Upper lobe of left lung (tissue), 6 donors: ENCODE results near the gene AATF. TPM values are rescaled to one million over a fixed set of nuclear protein-coding genes. Genes with fewer than 3 reads are reported as not detected.

ENCODE experiments used
- ATAC-seq, 2 donors: fragments of 200-7000 bp; cut with Tn5 transposase; one replicate each; pipeline ENCODE4 v1.9.1; 2022; ENCODE audit warnings: mild to moderate bottlenecking in 2 of 2, moderate library complexity in 2 of 2; ENCODE audit not compliant: low FRiP score in 2 of 2
- DNase-seq, 2 donors: peaks; one replicate each; pipeline ENCODE4 v3.0.0-alpha.2; 2019 to 2020
- H3K27ac ChIP-seq, 4 donors: fragments of 200-600 bp; sonication (generic); one replicate each; pipeline ENCODE4 v1.5.1; 2016 to 2019
- H3K27me3 ChIP-seq, 4 donors: fragments of 200-600 bp; sonication (generic); one replicate each; pipeline ENCODE4 v1.5.1; 2017 to 2019
- H3K36me3 ChIP-seq, 4 donors: fragments of 200-600 bp; sonication (generic); one replicate each; pipeline ENCODE4 v1.5.1; 2016 to 2019
- H3K4me1 ChIP-seq, 4 donors: fragments of 200-600 bp; sonication (generic); one replicate each; pipeline ENCODE4 v1.5.1; 2018 to 2019
- H3K4me3 ChIP-seq, 4 donors: fragments of 200-600 bp; sonication (generic); one replicate each; pipeline ENCODE4 v1.5.1; 2017 to 2019; ENCODE audit warnings: mild to moderate bottlenecking in 2 of 4, moderate library complexity in 1 of 4
- H3K9me3 ChIP-seq, 4 donors: fragments of 200-600 bp; sonication (generic); one replicate each; pipeline ENCODE4 v1.5.1; 2018 to 2019
- EP300 ChIP-seq, 4 donors: sonication (generic); formaldehyde crosslinking; IDR thresholded peaks; one replicate each; pipeline ENCODE4 v1.5.1; 2017; ENCODE audit warnings: antibody characterized with exemption in 4 of 4, control low read depth in 2 of 4
- POLR2A ChIP-seq, 4 donors: fragments of 450-650 bp; IDR thresholded peaks; one replicate each; pipeline ENCODE4 v1.5.1; 2016 to 2017; ENCODE audit warnings: antibody characterized with exemption in 4 of 4, mild to moderate bottlenecking in 2 of 4
- POLR2AphosphoS5 ChIP-seq, 2 donors: sonication (generic); formaldehyde crosslinking; IDR thresholded peaks; one replicate each; pipeline ENCODE4 v1.5.1; 2017; ENCODE audit warnings: antibody characterized with exemption in 2 of 2
- WGBS, 2 donors: methylation state at CpG; one replicate each; pipeline ENCODE4 v1.1.5; 2017 to 2018; 5-methylcytosine and 5-hydroxymethylcytosine counted together
- total RNA-seq, 6 donors: library from RNA; depleted of rRNA in 4 of 6; stranded (reverse); fragments of >200 nt in 4 of 6; gene quantifications; one replicate each; pipeline versions ENCODE4 v1.1.0 to v1.2.1, GENCODE V29; 2016 to 2021
- TF ChIP-seq, protein P1 (sequence below), 6 experiments: fragments of 450-650 bp in 4 of 6; fragments of 200-600 bp in 2 of 6; sonication (generic) in 2 of 6; IDR thresholded peaks; one replicate each; pipeline ENCODE4 v1.5.1; 2016 to 2019; ENCODE audit warnings: antibody characterized with exemption in 6 of 6
- donor health status: DM: no; HTN: no; CAD: no; lungs with moderate emphysema.
- donor health status: DM: no; HTN: yes; CAD: no; lungs with severe emphysema.

Gene AATF
- total RNA-seq, 6 donors from 2014 or later: 30.7 to 45.4 (median 37.3) TPM

DNA sequence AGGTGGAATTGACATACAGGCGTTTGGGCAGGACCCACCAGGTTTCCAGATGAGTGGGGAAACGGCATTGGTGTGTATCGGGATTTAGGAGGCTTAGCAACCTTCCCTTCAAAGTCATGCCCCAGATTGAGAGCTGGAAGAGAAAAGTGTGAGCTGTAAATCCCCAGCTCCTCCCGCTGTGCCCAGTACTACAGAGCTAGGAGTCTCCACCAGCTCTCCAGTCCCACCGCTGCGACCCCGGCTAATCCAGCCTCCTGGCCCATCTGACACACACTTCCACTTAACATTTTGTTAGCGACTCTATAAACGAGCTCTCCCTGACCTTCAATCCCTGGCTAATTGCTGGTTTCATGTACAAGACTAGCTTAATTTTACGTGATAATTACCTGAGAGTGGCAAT lies 41.3 kb upstream of the AATF start:
- WGBS, 2 donors: 64 to 78% methylated on average over 10 of the region's 10 CpGs
- Histone ChIP-seq H3K4me1 (no peaks in the 10 kb centered on the region), H3K27me3 (no peaks in the 10 kb centered on the region), H3K9me3 (no peaks in the 10 kb centered on the region), H3K4me3 (no peak overlapping the region), H3K36me3 (no peaks in the 10 kb centered on the region), H3K27ac (no peak overlapping the region)
- no peak for TF ChIP-seq EP300 (IDR thresholded peaks at IDR 0.05)
- no peak for TF ChIP-seq POLR2A (IDR thresholded peaks at IDR 0.05)
- no peak for TF ChIP-seq POLR2AphosphoS5 (IDR thresholded peaks at IDR 0.05)
- TF ChIP-seq, protein P1, sequence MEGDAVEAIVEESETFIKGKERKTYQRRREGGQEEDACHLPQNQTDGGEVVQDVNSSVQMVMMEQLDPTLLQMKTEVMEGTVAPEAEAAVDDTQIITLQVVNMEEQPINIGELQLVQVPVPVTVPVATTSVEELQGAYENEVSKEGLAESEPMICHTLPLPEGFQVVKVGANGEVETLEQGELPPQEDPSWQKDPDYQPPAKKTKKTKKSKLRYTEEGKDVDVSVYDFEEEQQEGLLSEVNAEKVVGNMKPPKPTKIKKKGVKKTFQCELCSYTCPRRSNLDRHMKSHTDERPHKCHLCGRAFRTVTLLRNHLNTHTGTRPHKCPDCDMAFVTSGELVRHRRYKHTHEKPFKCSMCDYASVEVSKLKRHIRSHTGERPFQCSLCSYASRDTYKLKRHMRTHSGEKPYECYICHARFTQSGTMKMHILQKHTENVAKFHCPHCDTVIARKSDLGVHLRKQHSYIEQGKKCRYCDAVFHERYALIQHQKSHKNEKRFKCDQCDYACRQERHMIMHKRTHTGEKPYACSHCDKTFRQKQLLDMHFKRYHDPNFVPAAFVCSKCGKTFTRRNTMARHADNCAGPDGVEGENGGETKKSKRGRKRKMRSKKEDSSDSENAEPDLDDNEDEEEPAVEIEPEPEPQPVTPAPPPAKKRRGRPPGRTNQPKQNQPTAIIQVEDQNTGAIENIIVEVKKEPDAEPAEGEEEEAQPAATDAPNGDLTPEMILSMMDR (IDR thresholded peaks at IDR 0.05): no peak
- DNase-seq: no peak
- no peak for ATAC-seq

DNA sequence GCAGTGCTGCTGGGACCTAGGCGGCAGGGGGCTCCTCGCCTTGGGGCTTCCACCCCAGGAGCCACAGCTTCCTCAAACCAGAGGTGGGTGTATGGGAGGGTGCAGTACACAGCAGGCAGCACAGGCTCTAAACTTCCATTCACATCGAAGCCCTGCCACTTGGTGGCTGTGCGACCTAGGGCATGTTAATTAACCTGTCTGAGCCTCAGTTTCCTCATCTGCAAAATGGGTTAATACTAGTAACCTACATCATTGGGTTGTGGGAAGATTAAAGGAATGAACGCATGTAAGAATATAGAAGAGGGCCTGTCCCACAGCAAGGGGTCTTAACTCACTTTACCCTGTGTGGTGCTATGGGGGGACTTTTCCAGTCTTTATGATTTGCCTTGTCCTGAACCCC lies 38.2 kb upstream of the AATF start:
- no peaks in the 10 kb centered on the region for H3K36me3 ChIP-seq
- no peaks in the 10 kb centered on the region for H3K4me1 ChIP-seq
- ATAC-seq (no peak), DNase-seq (no peak)
- H3K27me3 ChIP-seq: no peaks in the 10 kb centered on the region
- 75 to 88% methylated on average over 5 of the region's 5 CpGs for WGBS, 2 donors
- no peak overlapping the region for H3K27ac ChIP-seq
- TF ChIP-seq POLR2A (IDR thresholded peaks at IDR 0.05) (no peak), EP300 (IDR thresholded peaks at IDR 0.05) (no peak), POLR2AphosphoS5 (IDR thresholded peaks at IDR 0.05) (no peak)
- TF ChIP-seq, protein P1 (IDR thresholded peaks at IDR 0.05): no peak
- H3K4me3 ChIP-seq: no peak overlapping the region
- no peaks in the 10 kb centered on the region for H3K9me3 ChIP-seq

DNA sequence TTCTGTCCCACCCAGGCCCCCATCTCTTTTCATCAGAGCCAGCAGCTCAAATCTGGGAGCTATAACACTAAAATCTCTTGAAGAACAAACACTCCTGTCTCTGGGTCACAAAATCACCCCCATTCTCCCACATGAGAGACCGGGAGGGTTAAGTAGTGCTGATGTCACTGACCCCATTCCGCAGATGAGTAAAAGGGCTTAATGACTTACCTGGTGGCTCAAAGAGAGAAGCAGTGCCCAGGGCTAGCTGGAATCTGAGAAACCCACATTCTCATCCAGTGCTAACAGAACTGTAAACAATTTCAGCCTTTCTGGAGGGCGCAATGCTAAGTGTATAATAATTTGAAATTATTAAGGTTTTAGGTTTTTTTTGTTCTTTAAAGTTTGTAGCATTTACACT lies 37.8 kb upstream of the AATF start:
- Histone ChIP-seq H3K27me3 (no peaks in the 10 kb centered on the region), H3K4me3 (no peak overlapping the region), H3K9me3 (no peaks in the 10 kb centered on the region), H3K36me3 (no peaks in the 10 kb centered on the region), H3K4me1 (no peaks in the 10 kb centered on the region), H3K27ac (no peak overlapping the region)
- WGBS, 2 donors: 51 to 57% methylated on average over 3 of the region's 3 CpGs
- no peak for ATAC-seq
- no peak for DNase-seq
- TF ChIP-seq EP300 (IDR thresholded peaks at IDR 0.05) (no peak), POLR2AphosphoS5 (IDR thresholded peaks at IDR 0.05) (no peak), POLR2A (IDR thresholded peaks at IDR 0.05) (no peak)
- TF ChIP-seq, protein P1 (IDR thresholded peaks at IDR 0.05): no peak

DNA sequence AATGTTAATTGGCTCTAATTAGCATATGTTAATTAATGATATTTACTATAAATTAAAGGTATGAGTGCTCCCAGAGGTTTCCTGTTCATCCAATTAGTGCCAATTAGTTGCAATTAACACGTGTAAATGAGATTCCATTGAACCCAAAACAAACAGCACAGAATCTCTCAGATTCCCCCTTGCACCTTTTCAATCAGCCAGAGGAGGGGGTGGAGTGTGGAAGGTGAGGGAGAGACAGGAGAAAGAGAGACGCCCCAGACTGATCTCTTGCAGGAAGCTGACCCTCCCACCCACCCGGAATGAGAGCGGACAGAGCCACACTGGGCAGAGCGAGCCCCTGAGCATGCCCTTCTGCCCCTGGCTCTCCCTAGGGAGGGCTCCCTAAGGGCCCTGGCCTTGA lies 35.6 kb upstream of the AATF start:
- ATAC-seq: no peak
- Histone ChIP-seq H3K27me3 (no peaks in the 10 kb centered on the region), H3K36me3 (no peaks in the 10 kb centered on the region), H3K4me1 (no peaks in the 10 kb centered on the region), H3K4me3 (no peak overlapping the region), H3K9me3 (no peaks in the 10 kb centered on the region), H3K27ac (no peak overlapping the region)
- DNase-seq: no peak
- no peak for TF ChIP-seq EP300 (IDR thresholded peaks at IDR 0.05)
- TF ChIP-seq POLR2AphosphoS5 (IDR thresholded peaks at IDR 0.05): no peak
- TF ChIP-seq POLR2A (IDR thresholded peaks at IDR 0.05): no peak
- WGBS, 2 donors: 9 to 45% methylated on average over 2 to 5 of the region's 5 CpGs

DNA sequence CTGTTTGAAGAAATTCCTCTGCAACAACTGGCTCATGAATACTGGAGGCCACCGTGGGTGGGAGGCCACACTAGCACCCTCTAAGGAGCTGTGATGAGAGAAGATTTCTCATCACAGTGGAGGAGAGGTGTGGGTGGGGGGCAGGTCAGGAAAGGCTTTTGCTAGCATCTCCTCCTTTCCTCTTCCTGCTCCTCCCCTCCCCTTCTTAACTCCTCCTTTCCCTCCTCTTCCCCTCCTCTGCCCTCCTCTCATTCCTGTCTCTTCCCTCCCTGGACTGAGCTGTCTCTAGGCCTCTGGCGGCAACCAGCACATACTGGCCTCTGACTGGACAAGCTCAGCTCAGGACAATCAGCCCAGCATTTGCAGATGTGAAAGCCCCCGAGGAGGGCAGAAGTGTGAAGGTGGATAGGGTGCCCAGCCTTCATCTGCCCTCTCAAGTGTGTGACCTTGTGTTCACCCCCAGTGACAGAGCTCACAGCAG lies 30.5 kb upstream of the AATF start:
- Histone ChIP-seq H3K27me3 (peaks cover 0 to 8% (median 0%) of the 10 kb centered on the region in 4 donors), H3K4me3 (no peak overlapping the region), H3K36me3 (no peaks in the 10 kb centered on the region), H3K9me3 (no peaks in the 10 kb centered on the region), H3K27ac (no peak overlapping the region), H3K4me1 (no peaks in the 10 kb centered on the region)
- DNase-seq: no peak
- 31 to 45% methylated on average over 3 of the region's 3 CpGs for WGBS, 2 donors
- TF ChIP-seq POLR2AphosphoS5 (IDR thresholded peaks at IDR 0.05) (no peak), EP300 (IDR thresholded peaks at IDR 0.05) (no peak), POLR2A (IDR thresholded peaks at IDR 0.05) (no peak)
- TF ChIP-seq, protein P1 (IDR thresholded peaks at IDR 0.05): no peak
- no peak for ATAC-seq
